ENCODE measurements around the gene MFSD6L. TPM values are rescaled to one million over a fixed set of nuclear protein-coding genes. Genes with fewer than 3 reads are reported as not detected.

The MFSD6L gene
- polyA plus RNA-seq, 3 donors: 0.08 to 0.37 TPM; not detected in 1

- no peaks in the 10 kb centered on the region for H3K4me1 ChIP-seq (ENCODE audit: control insufficient read depth in 1 of 2, insufficient read depth in 2 of 2, low read length in 2 of 2)
- no peaks in the 10 kb centered on the region for H4K20me1 ChIP-seq (ENCODE audit: insufficient read depth, low read length)
- intact Hi-C loops (cut with micrococcal nuclease): no loop called here
- H3K4me2 ChIP-seq (replicated peaks; ENCODE audit: extremely low read depth, low read length, poor library complexity, severe bottlenecking): no peak overlapping the region
- no peaks in the 10 kb centered on the region for H3K9me3 ChIP-seq (replicated peaks in 1 of 2; ENCODE audit: control insufficient read depth in 1 of 2, insufficient read depth in 1 of 2, low read length in 2 of 2)
- H3K79me2 ChIP-seq (ENCODE audit: insufficient read depth, low read length): no peaks in the 10 kb centered on the region
- peaks cover 0 to 9% (median 4%) of the 10 kb centered on the region in 7 donors for H3K9me3 Mint-ChIP-seq
- no peak overlapping the region for H3K27ac ChIP-seq (ENCODE audit: low read depth in 1 of 2, low read length in 2 of 2)
- H3K27ac Mint-ChIP-seq: no peak overlapping the region
- H2AFZ ChIP-seq (ENCODE audit: insufficient read depth, low read depth, low read length, poor library complexity, severe bottlenecking): no peak overlapping the region
- no peaks in the 10 kb centered on the region for H3K27me3 Mint-ChIP-seq (ENCODE audit: low read depth in 3 of 3)
- no peak for DNase-seq
- H3K36me3 ChIP-seq (replicated peaks in 1 of 2; ENCODE audit: control insufficient read depth in 1 of 2, insufficient read depth in 2 of 2, low read length in 2 of 2): peaks cover 40 to 77% of the 10 kb centered on the region in 2 donors
- TF ChIP-seq CTCF (IDR thresholded peaks at IDR 0.05): no peak
- H3K4me3 Mint-ChIP-seq: no peak overlapping the region
- WGBS (ENCODE audit: insufficient coverage): 94% methylated on average over 2 of the region's 5 CpGs
- H3K36me3 Mint-ChIP-seq: peaks cover 74 to 79% of the 10 kb centered on the region in 2 donors
- H3K4me3 ChIP-seq (replicated peaks in 1 of 3; ENCODE audit: low read depth in 2 of 3, low read length in 3 of 3): no peak overlapping the region
- H3K4me1 Mint-ChIP-seq: no peaks in the 10 kb centered on the region
- no peak overlapping the region for H3K9ac ChIP-seq (ENCODE audit: insufficient read depth, low read length, poor library complexity, severe bottlenecking)
- H3K27me3 ChIP-seq (ENCODE audit: control insufficient read depth in 2 of 2, insufficient read depth in 2 of 2, low read length in 2 of 2): no peaks in the 10 kb centered on the region
Observed at GRCh38 chr17:8822401-8823035, 23.4 kb upstream of the MFSD6L start.

- no peak for TF ChIP-seq CTCF (IDR thresholded peaks at IDR 0.05)
- H3K4me3 Mint-ChIP-seq: no peak overlapping the region
- no peaks in the 10 kb centered on the region for H3K27me3 Mint-ChIP-seq (ENCODE audit: low read depth in 3 of 3)
- H3K79me2 ChIP-seq (ENCODE audit: insufficient read depth, low read length): no peaks in the 10 kb centered on the region
- no peak for DNase-seq
- no peaks in the 10 kb centered on the region for H3K27me3 ChIP-seq (ENCODE audit: control insufficient read depth in 2 of 2, insufficient read depth in 2 of 2, low read length in 2 of 2)
- no peaks in the 10 kb centered on the region for H3K9me3 ChIP-seq (replicated peaks in 1 of 2; ENCODE audit: control insufficient read depth in 1 of 2, insufficient read depth in 1 of 2, low read length in 2 of 2)
- WGBS (ENCODE audit: insufficient coverage): 96% methylated on average over 4 of the region's 10 CpGs
- intact Hi-C loops (cut with micrococcal nuclease): no loop called here
- H3K27ac Mint-ChIP-seq: peak overlapping the region in 3 of 7 donors; percentile 2 to 65 (median 46)
- peaks cover 0 to 9% (median 4%) of the 10 kb centered on the region in 7 donors for H3K9me3 Mint-ChIP-seq
- no peak overlapping the region for H3K4me2 ChIP-seq (replicated peaks; ENCODE audit: extremely low read depth, low read length, poor library complexity, severe bottlenecking)
- H3K36me3 Mint-ChIP-seq: peaks cover 69 to 74% of the 10 kb centered on the region in 2 donors
- no peaks in the 10 kb centered on the region for H3K4me1 Mint-ChIP-seq
- peaks cover 39 to 72% of the 10 kb centered on the region in 2 donors for H3K36me3 ChIP-seq (replicated peaks in 1 of 2; ENCODE audit: control insufficient read depth in 1 of 2, insufficient read depth in 2 of 2, low read length in 2 of 2)
- no peak overlapping the region for H2AFZ ChIP-seq (ENCODE audit: insufficient read depth, low read depth, low read length, poor library complexity, severe bottlenecking)
- H4K20me1 ChIP-seq (ENCODE audit: insufficient read depth, low read length): no peaks in the 10 kb centered on the region
- H3K27ac ChIP-seq (ENCODE audit: low read depth in 1 of 2, low read length in 2 of 2): no peak overlapping the region
- no peak overlapping the region for H3K4me3 ChIP-seq (replicated peaks in 1 of 3; ENCODE audit: low read depth in 2 of 3, low read length in 3 of 3)
- no peaks in the 10 kb centered on the region for H3K4me1 ChIP-seq (ENCODE audit: control insufficient read depth in 1 of 2, insufficient read depth in 2 of 2, low read length in 2 of 2)
- no peak overlapping the region for H3K9ac ChIP-seq (ENCODE audit: insufficient read depth, low read length, poor library complexity, severe bottlenecking)
Observed at GRCh38 chr17:8821446-8822105, 22.4 kb upstream of the MFSD6L start.
